Measurements from ENCODE around the gene IGHMBP2.

IGHMBP2 gene

DNA sequence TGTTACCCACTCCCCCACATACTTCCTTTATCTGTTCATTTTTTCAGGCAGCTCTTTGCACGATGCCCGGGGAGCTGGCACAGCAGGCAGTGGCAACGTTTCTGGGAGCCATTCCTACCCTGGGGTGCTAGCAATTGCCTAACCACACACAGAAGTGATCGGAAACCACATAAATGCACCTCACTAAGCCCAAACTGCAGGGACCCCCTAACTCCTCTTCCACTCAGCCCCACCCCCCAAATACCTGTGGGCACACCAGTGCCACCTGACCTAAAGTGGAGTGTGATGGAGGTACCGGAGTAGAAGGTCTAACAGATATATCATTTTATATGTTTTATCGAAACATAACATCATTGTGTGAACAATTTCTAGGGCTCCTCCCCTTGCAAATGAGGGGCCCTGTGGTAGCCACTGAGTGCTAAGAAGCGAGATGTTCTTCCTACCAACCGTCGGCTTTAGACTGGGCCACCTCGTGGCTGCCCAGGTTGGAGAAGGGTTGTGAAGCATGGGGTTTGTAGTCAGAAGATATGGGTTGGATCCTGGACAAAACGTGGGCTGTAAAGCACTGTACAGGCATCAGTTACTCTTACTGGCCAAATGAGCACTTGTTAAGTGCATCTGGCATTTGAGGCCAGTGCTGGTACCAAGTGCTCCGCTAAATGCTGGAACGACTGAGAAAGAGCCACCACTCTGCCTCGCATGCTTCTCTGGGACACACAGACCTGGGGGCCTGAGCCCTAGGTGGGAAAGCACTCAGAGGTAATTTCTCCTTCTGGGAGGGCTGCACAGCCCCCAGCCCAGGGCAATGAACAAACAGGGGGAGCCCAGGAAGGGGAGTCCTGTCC, 74.3 kb downstream of the IGHMBP2 start:
- Histone ChIP-seq H3K4me3 (no peak overlapping the region), H3K9me3 (0 out of 2 replicates have a peak, but pooled peaks cover 3% of the 10 kb centered on the region), H3K27me3 (ENCODE audit: low read depth) (0 out of 2 replicates have a peak, but pooled peaks cover 3% of the 10 kb centered on the region), H3K4me1 (no peaks in the 10 kb centered on the region; the same call in 1 of the 2 replicates), H3K36me3 (replicated peaks) (no peaks in the 10 kb centered on the region)
- DNase-seq (ENCODE audit: low spot score in 2 of 2): peak in 1 of 2 experiments; percentile 3
- in situ Hi-C loops (cut with MboI; ENCODE audit: low sequenced_read_pairs): no loop called here

DNA sequence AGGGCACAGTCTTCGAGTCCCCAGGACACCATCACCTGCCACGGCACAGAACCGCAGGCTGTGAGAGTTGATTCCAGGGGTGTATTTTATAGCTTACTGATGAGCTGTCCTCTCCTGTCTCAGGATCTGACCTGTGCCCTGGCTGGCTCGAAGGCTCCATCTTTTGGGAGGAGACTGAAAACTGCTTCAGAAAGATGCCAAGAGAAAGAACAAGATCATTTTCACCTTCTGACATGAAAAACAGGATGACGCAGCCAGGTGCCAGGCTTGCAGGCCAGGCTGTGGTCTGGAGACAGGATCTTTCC, 74.9 kb downstream of the IGHMBP2 start:
- 0 out of 2 replicates have a peak, but pooled peaks cover 3% of the 10 kb centered on the region for H3K27me3 ChIP-seq (ENCODE audit: low read depth)
- no peak overlapping the region for H3K4me3 ChIP-seq
- in situ Hi-C loops (cut with MboI; ENCODE audit: low sequenced_read_pairs): no loop called here
- no peaks in the 10 kb centered on the region for H3K36me3 ChIP-seq (replicated peaks)
- H3K9me3 ChIP-seq: 0 out of 2 replicates have a peak, but pooled peaks cover 3% of the 10 kb centered on the region
- H3K4me1 ChIP-seq: no peaks in the 10 kb centered on the region; the same call in 1 of the 2 replicates
- no peak for DNase-seq (ENCODE audit: low spot score in 2 of 2)

DNA sequence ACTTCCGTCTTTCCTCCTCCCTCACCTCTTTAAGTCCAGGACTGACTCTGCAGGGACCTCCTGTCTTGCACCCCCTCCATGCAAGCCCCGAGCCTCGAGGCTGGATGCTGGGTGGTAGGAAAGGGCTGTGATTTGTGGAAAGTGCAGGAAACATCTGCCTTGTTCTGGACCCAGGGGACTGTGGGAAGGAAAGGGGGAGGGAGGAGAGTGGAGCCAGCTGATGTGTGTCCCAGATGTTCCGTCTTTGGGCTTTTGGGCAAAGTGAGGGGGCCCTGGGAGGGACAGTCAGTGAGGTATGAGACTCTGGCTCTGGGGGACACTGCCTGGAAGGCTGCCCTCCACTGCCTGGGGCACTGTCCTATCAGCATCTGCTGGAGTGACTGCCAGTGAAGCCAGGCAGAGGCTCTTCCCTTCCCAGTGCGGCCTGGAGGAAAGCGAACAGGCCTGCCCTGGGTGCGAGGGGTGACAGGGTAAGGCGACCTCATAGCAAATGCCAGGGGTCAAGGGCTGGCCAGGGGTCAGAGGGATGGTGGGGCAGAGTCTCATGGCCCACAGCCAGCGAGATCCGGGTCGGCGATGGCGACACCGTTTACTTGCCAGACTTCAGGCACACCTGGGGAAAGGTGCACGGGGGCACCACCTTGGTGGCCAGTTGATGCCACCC, 75.4 kb downstream of the IGHMBP2 start:
- in situ Hi-C loops (cut with MboI; ENCODE audit: low sequenced_read_pairs): no loop called here
- Histone ChIP-seq H3K27me3 (ENCODE audit: low read depth) (0 out of 2 replicates have a peak, but pooled peaks cover 3% of the 10 kb centered on the region), H3K36me3 (replicated peaks) (no peaks in the 10 kb centered on the region), H3K4me1 (no peaks in the 10 kb centered on the region; the same call in 1 of the 2 replicates), H3K9me3 (0 out of 2 replicates have a peak, but pooled peaks cover 3% of the 10 kb centered on the region), H3K4me3 (no peak overlapping the region)
- DNase-seq (ENCODE audit: low spot score in 2 of 2): peak in 1 of 2 experiments; percentile 4

DNA sequence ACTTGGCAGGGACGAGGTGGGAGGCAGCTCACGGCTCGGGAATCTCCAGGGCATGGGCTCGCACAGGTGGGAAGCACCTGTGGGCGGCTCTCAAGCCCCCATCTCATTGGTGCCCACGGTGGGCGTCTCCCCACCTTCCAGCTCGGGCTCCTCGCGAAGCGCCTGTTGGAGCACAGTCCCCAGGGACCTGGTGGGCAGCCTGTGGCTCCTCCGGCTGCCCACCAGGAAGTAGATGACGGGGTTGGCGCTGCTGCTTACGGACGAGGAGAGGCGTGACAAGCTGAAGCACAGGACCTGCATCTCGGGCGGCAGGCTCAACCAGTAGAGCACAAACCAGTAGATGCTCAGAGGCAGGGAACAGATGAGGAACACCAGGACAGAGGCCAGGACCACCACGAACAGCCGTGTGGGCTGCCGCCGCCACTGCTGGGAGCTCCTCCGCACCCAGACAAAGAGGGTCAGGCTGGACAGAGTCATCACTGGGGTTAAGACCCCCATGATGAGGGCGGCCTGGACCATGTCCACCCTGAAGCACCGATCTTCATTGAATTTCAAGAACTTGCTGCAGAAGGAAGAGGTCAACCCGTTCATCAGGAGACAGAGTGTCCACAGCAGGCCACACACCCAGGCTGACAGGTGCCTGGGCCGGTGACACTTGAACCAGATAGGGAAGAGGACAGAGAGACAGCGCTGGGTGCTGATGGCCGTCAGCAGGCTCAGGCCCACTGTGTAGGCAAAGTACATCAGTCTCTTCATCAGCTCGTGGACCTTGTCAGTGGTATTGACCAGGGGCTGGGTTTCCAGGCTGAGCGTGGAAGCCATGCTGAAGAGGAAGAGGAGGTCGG, 76.5 kb downstream of the IGHMBP2 start:
- Histone ChIP-seq H3K36me3 (replicated peaks) (no peaks in the 10 kb centered on the region), H3K4me1 (no peaks in the 10 kb centered on the region; the same call in 1 of the 2 replicates), H3K9me3 (0 out of 2 replicates have a peak, but pooled peaks cover 3% of the 10 kb centered on the region), H3K4me3 (no peak overlapping the region), H3K27me3 (ENCODE audit: low read depth) (0 out of 2 replicates have a peak, but pooled peaks cover 3% of the 10 kb centered on the region)
- DNase-seq (ENCODE audit: low spot score in 2 of 2): no peak
- in situ Hi-C loops (cut with MboI; ENCODE audit: low sequenced_read_pairs): no loop called here

DNA sequence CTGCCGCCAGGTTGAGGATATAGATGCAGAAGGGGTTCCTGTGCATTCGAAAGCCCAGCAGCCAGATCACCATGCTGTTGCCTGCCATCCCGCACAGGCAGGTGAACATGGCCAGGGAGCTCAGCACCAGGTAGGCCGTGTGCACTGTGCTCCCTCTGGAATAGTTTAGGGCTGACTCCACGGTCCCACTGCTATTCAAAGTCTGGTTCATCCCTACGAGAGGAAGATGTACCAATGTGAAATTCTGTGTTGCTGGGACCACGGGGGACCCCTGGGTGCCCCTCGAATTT, 77.0 kb downstream of the IGHMBP2 start, which contains the start of gene MRGPRD:
TSS of gene MRGPRD (minus strand) at position 211 of the 290 bp plus-strand sequence. CDS start at position 211, 0 bp downstream.
- in situ Hi-C loops (cut with MboI; ENCODE audit: low sequenced_read_pairs): no loop called here
- H3K27me3 ChIP-seq (ENCODE audit: low read depth): 0 out of 2 replicates have a peak, but pooled peaks cover 3% of the 10 kb centered on the region
- no peak within 1 kb of the TSS for H3K4me3 ChIP-seq
- no peaks in the 10 kb centered on the region for H3K36me3 ChIP-seq (replicated peaks)
- 0 out of 2 replicates have a peak, but pooled peaks cover 3% of the 10 kb centered on the region for H3K9me3 ChIP-seq
- H3K4me1 ChIP-seq: no peaks in the 10 kb centered on the region; the same call in 1 of the 2 replicates
- DNase-seq (ENCODE audit: low spot score in 2 of 2): no peak

DNA sequence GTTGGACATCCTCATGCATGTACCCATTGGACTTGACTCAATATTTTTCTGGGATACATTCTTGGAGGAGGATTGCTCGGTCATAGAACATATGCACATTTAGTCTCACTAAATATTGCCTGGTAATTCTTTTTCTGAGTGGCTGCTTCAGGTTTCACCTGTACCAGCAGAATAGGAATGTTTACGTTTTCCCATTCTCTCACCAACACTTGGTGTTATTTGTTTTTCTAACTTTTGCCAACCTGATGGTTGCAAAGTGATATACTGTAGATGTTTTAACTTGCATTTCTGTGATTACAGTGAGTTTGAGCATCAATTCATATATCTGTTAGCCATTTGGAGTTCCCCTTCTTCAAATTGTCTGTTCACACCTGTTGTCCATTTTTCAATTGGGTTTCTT, 78.4 kb downstream of the IGHMBP2 start:
- Histone ChIP-seq H3K36me3 (replicated peaks) (no peaks in the 10 kb centered on the region), H3K9me3 (peaks cover 13% of the 10 kb centered on the region), H3K27me3 (ENCODE audit: low read depth) (peaks cover 5% of the 10 kb centered on the region; the same call in 1 of the 2 replicates), H3K4me1 (no peaks in the 10 kb centered on the region; the same call in 1 of the 2 replicates), H3K4me3 (no peak overlapping the region)
- in situ Hi-C loops (cut with MboI; ENCODE audit: low sequenced_read_pairs): no loop called here
- DNase-seq (ENCODE audit: low spot score in 2 of 2): no peak

DNA sequence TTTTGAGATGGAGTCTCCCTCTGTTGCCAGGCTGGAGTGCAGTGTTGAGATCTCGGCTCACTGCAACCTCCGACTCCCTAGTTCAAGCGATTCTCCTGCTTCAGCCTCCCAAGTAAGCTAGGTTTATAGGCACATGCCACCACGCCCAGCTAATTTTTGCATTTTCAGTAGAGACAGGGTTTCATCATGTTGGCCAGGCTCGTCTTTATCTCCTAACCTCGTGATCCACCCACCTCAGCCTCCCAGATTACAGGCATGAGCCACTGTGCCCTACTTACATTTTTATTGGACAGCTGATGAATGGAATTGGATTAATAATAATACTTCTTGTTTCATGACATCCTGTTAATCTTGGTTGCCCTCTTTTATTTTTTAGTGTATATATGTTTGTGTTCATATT, 80.1 kb downstream of the IGHMBP2 start:
- no peaks in the 10 kb centered on the region for H3K36me3 ChIP-seq (replicated peaks)
- peaks cover 9% of the 10 kb centered on the region for H3K27me3 ChIP-seq (ENCODE audit: low read depth)
- peak in 1 of 2 experiments; percentile 5 for DNase-seq (ENCODE audit: low spot score in 2 of 2)
- peaks cover 13% of the 10 kb centered on the region for H3K9me3 ChIP-seq
- in situ Hi-C loops (cut with MboI; ENCODE audit: low sequenced_read_pairs): no loop called here
- H3K4me3 ChIP-seq: no peak overlapping the region
- no peaks in the 10 kb centered on the region; the same call in 1 of the 2 replicates for H3K4me1 ChIP-seq

DNA sequence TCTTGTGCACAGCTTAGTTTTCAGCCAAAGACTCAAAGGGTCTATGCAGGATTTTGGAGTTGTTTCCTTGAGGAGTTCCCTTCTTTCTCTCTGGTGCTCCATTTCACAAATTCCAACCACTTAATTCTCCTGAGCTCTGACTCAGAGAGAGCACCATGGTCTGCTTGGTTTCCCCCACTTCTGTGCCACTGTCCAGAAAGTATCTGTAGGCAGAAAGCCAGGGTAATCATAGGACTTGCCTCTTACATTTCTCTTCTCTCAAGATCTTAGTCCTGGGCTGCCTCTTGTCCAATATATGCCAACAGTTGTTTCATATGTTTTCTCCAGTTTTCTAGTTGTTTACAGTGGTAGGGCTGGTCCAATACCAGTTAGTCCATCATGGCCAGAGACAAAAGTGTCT, 83.5 kb downstream of the IGHMBP2 start:
- no peak for DNase-seq (ENCODE audit: low spot score in 2 of 2)
- H3K4me1 ChIP-seq: no peaks in the 10 kb centered on the region
- peaks cover 13% of the 10 kb centered on the region for H3K9me3 ChIP-seq
- in situ Hi-C loops (cut with MboI; ENCODE audit: low sequenced_read_pairs): no loop called here
- H3K36me3 ChIP-seq (replicated peaks): no peaks in the 10 kb centered on the region
- peaks cover 22% of the 10 kb centered on the region for H3K27me3 ChIP-seq (ENCODE audit: low read depth)
- no peak overlapping the region for H3K4me3 ChIP-seq

DNA sequence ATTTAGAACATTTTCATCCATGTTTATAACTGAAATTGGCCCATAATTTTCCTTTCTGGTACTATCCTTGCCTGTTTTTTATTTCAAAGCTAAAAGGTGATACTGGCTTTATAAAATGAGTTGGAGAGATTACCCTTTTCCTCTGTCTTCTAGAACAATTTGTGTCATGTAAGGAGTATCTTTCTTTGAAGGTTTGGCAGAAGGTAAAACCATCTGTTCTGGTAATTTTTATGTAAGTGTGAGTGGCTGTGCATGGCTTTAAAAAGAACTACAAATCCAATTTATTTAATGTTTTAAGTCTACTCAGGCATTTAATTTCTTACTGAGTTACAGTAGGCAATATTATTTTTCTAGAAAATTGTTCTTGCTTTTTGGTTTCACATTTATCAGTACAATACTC, 84.8 kb downstream of the IGHMBP2 start:
- in situ Hi-C loops (cut with MboI; ENCODE audit: low sequenced_read_pairs): no loop called here
- no peak for DNase-seq (ENCODE audit: low spot score in 2 of 2)
- no peaks in the 10 kb centered on the region for H3K4me1 ChIP-seq
- H3K9me3 ChIP-seq: peaks cover 10% of the 10 kb centered on the region
- H3K27me3 ChIP-seq (ENCODE audit: low read depth): peaks cover 32% of the 10 kb centered on the region
- no peak overlapping the region for H3K4me3 ChIP-seq
- no peaks in the 10 kb centered on the region for H3K36me3 ChIP-seq (replicated peaks)
